HG02943 (cell line): ENCODE results near the gene NIM1K.
"Not testable (repeated sequence)": the region's sequence is repeated elsewhere in the genome, so short reads cannot be mapped to it uniquely, and the experiment has no call there.

Source experiments
- ATAC-seq: cut with Tn5 transposase; IDR thresholded peaks from one replicate; pipeline ENCODE4 v1.9.1; 2021; ENCODE audit warnings: mild to moderate bottlenecking, low read depth, moderate library complexity; ENCODE audit not compliant: unreplicated experiment

Gene NIM1K

GRCh38 chr5:43309637-43310036 lies 117.6 kb downstream of the NIM1K start:
- ATAC-seq = no peak

GRCh38 chr5:43312076-43312661 lies 120.1 kb downstream of the NIM1K start:
- no peak for ATAC-seq

GRCh38 chr5:43312699-43313034 lies 120.6 kb downstream of the NIM1K start:
- ATAC-seq = peak; percentile 9

GRCh38 chr5:43313035-43313853 lies 121.2 kb downstream of the NIM1K start, which contains the start of gene HMGCS1:
TSS of gene HMGCS1 (minus strand) at chr5:43313412. CDS start at chr5:43298965, 14,447 bp downstream.
- peak; percentile 96 for ATAC-seq

- ATAC-seq = no peak
These were observed 121.9 kb downstream of the NIM1K start for GRCh38 chr5:43313854-43314457.

GRCh38 chr5:43314724-43315123 lies 122.7 kb downstream of the NIM1K start:
- no peak for ATAC-seq

- no peak for ATAC-seq
These were observed 123.2 kb downstream of the NIM1K start for GRCh38 chr5:43315263-43315662.

- no peak for ATAC-seq
These were observed 123.7 kb downstream of the NIM1K start for GRCh38 chr5:43315682-43316081.

- ATAC-seq = no peak
These were observed 124.4 kb downstream of the NIM1K start for GRCh38 chr5:43316421-43316820.

GRCh38 chr5:43320846-43321245 lies 128.8 kb downstream of the NIM1K start:
- ATAC-seq = no peak

GRCh38 chr5:43323488-43323887 lies 131.5 kb downstream of the NIM1K start:
- not testable (repeated sequence) for ATAC-seq

- ATAC-seq = not testable (repeated sequence)
These were observed 133.6 kb downstream of the NIM1K start for GRCh38 chr5:43325624-43326023.
